ENCODE measurements around the gene MLH1. TPM values are rescaled to one million over a fixed set of nuclear protein-coding genes. Genes with fewer than 3 reads are reported as not detected.

MLH1 gene
- total and polyA plus RNA-seq, 2 of the 8 experiments (the other 6 are each of a cell fraction or from before 2014, with no cell fraction given), result 36.4 to 47.3 TPM

DNA sequence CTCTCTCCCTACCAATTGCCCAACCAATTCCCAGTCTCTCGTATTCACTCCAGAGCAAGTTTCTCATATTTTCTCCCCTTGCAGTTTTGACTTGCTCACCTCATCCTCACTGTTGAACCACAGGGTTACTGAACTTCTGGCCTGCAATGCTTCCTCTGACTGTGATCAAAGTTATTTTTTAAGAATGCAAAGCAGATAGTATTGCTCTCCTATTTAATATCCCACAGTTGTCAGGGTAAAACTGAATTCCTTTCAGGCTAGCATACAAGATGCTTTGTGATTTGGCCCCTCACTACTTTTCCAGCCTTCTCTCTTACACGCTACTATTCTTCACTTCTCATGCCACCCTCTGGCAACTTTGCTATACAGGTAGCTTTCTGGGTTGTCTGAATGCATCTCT is 100.2 kb downstream of the MLH1 start:
- H3K9me3 ChIP-seq (ENCODE audit: insufficient read depth in 2 of 2, low read depth in 1 of 2, low read length in 1 of 2), result no peaks in the 10 kb centered on the region
- no peaks in the 10 kb centered on the region for H3K4me1 ChIP-seq (replicated peaks in 1 of 4; ENCODE audit: control insufficient read depth in 3 of 4, insufficient read depth in 4 of 4, low read length in 3 of 4)
- no peak overlapping the region for H2BK20ac ChIP-seq (ENCODE audit: low read length)
- DNase-seq (ENCODE audit: low read depth in 1 of 2, low spot score in 2 of 2) (no peak), FAIRE-seq (no peak)
- ChIA-PET CTCF (ENCODE audit: partially characterized antibody) (no interaction called here), POLR2A (ENCODE audit: partially characterized antibody) (no interaction called here)
- H2AK5ac ChIP-seq (ENCODE audit: low read depth, low read length), result no peak overlapping the region
- no peak overlapping the region for H3K56ac ChIP-seq (replicated peaks; ENCODE audit: insufficient read length, low read depth, low read length)
- H4K8ac ChIP-seq (ENCODE audit: extremely low read depth, insufficient read depth, low read length), result no peak overlapping the region
- H3K23ac ChIP-seq (ENCODE audit: insufficient read length), result no peak overlapping the region
- H3K36me3 ChIP-seq (ENCODE audit: control insufficient read depth in 2 of 4, insufficient read depth in 4 of 4, low read length in 3 of 4), result no peaks in the 10 kb centered on the region
- H3K4me3 ChIP-seq (ENCODE audit: extremely low read depth in 1 of 4, insufficient read depth in 2 of 4, low read depth in 3 of 4, low read length in 4 of 4), result no peak overlapping the region
- H4K91ac ChIP-seq (replicated peaks; ENCODE audit: insufficient read length, low read length), result no peak overlapping the region
- H3K4me2 ChIP-seq (ENCODE audit: insufficient read depth in 1 of 2, low read depth in 2 of 2, low read length in 2 of 2), result no peak overlapping the region
- no peak overlapping the region for H2BK12ac ChIP-seq (ENCODE audit: low read depth, low read length)
- H3K27ac ChIP-seq (ENCODE audit: low read depth, low read length), result no peak overlapping the region
- H2BK120ac ChIP-seq (replicated peaks; ENCODE audit: low read depth, low read length), result no peak overlapping the region
- no peaks in the 10 kb centered on the region for H3K27me3 ChIP-seq (replicated peaks in 1 of 4; ENCODE audit: control insufficient read depth in 3 of 4, extremely low read depth in 1 of 4, insufficient read depth in 3 of 4, low read length in 3 of 4)
- H3K23me2 ChIP-seq (ENCODE audit: low read depth, low read length), result no peaks in the 10 kb centered on the region
- no peak overlapping the region for H3K14ac ChIP-seq (ENCODE audit: insufficient read length)
- H4K20me1 ChIP-seq (replicated peaks in 1 of 2; ENCODE audit: control insufficient read depth in 1 of 2, insufficient read depth in 2 of 2, low read length in 2 of 2), result no peaks in the 10 kb centered on the region
- 97 to 100% methylated on average over 1 to 2 of the region's 2 CpGs for WGBS, 2 experiments (ENCODE audit: extremely low coverage in 1 of 2, insufficient coverage in 1 of 2, insufficient read length in 1 of 2, insufficient replicate concordance in 2 of 2, low coverage in 1 of 2, low lambda C conversion rate in 2 of 2, missing lambda C conversion rate in 1 of 2)
- no peak overlapping the region for H3K4ac ChIP-seq (replicated peaks; ENCODE audit: insufficient read length, low read depth, low read length)
- H3K79me2 ChIP-seq (ENCODE audit: control insufficient read depth in 1 of 2, insufficient read depth in 2 of 2, low read length in 2 of 2), result no peaks in the 10 kb centered on the region
- no peak overlapping the region for H3K18ac ChIP-seq (ENCODE audit: extremely low read depth, low read length)
- H3K79me1 ChIP-seq (ENCODE audit: low read depth, low read length), result no peaks in the 10 kb centered on the region
- no peak overlapping the region for H4K5ac ChIP-seq (ENCODE audit: insufficient read length, low read depth, low read length)
- no peak overlapping the region for H2BK5ac ChIP-seq (ENCODE audit: low read depth, low read length)
- H2AFZ ChIP-seq (ENCODE audit: low read length), result no peak overlapping the region
- no peak overlapping the region for H3K9ac ChIP-seq (replicated peaks in 1 of 4; ENCODE audit: extremely low read depth in 1 of 4, low read depth in 3 of 4, low read length in 3 of 4)
- no peak overlapping the region for H2BK15ac ChIP-seq (ENCODE audit: low read length)
- TF ChIP-seq SIN3A (conservative IDR thresholded peaks at IDR 0.05 in 1 of 2, IDR thresholded peaks at IDR 0.05 in 1 of 2; ENCODE audit: low read depth in 1 of 2, low read length in 2 of 2), result no peak
- TF ChIP-seq, protein P1, sequence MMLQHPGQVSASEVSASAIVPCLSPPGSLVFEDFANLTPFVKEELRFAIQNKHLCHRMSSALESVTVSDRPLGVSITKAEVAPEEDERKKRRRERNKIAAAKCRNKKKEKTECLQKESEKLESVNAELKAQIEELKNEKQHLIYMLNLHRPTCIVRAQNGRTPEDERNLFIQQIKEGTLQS (IDR thresholded peaks at IDR 0.05; ENCODE audit: insufficient read depth, low read depth, low read length), result no peak
- TF ChIP-seq FOSL1 (IDR thresholded peaks at IDR 0.05; ENCODE audit: insufficient read depth, low read depth, low read length), result no peak
- TF ChIP-seq RNF2 (IDR thresholded peaks at IDR 0.05; ENCODE audit: borderline replicate concordance, low read depth, low read length, missing control alignments, poor library complexity, severe bottlenecking), result no peak
- no peak for TF ChIP-seq KDM5A (IDR thresholded peaks at IDR 0.05; ENCODE audit: low read length)
- no peak for TF ChIP-seq CHD1 (IDR thresholded peaks at IDR 0.05; ENCODE audit: low read depth, low read length)
- TF ChIP-seq BCL11A (IDR thresholded peaks at IDR 0.05; ENCODE audit: low read depth in 2 of 2, low read length in 2 of 2), result no peak
- TF ChIP-seq SUZ12 (IDR thresholded peaks at IDR 0.05; ENCODE audit: low read length), result no peak
- TF ChIP-seq NANOG (IDR thresholded peaks at IDR 0.05; ENCODE audit: insufficient read depth, low read depth, low read length, poor library complexity, severe bottlenecking), result no peak
- no peak for TF ChIP-seq EGR1 (IDR thresholded peaks at IDR 0.05; ENCODE audit: borderline replicate concordance, low read depth, low read length)
- no peak for TF ChIP-seq POLR2AphosphoS5 (IDR thresholded peaks at IDR 0.05; ENCODE audit: low read depth, low read length)
- no peak for TF ChIP-seq TBP (IDR thresholded peaks at IDR 0.05; ENCODE audit: low read depth, low read length)
- TF ChIP-seq TEAD4 (IDR thresholded peaks at IDR 0.05; ENCODE audit: low read depth, low read length), result no peak
- no peak for TF ChIP-seq ASH2L (IDR thresholded peaks at IDR 0.05; ENCODE audit: low read length)
- no peak for TF ChIP-seq TCF12 (IDR thresholded peaks at IDR 0.05; ENCODE audit: low read depth, low read length)

Measured in H1 (cell line).